Measurements from ENCODE around the gene ZNF649.

ZNF649 gene

DNA sequence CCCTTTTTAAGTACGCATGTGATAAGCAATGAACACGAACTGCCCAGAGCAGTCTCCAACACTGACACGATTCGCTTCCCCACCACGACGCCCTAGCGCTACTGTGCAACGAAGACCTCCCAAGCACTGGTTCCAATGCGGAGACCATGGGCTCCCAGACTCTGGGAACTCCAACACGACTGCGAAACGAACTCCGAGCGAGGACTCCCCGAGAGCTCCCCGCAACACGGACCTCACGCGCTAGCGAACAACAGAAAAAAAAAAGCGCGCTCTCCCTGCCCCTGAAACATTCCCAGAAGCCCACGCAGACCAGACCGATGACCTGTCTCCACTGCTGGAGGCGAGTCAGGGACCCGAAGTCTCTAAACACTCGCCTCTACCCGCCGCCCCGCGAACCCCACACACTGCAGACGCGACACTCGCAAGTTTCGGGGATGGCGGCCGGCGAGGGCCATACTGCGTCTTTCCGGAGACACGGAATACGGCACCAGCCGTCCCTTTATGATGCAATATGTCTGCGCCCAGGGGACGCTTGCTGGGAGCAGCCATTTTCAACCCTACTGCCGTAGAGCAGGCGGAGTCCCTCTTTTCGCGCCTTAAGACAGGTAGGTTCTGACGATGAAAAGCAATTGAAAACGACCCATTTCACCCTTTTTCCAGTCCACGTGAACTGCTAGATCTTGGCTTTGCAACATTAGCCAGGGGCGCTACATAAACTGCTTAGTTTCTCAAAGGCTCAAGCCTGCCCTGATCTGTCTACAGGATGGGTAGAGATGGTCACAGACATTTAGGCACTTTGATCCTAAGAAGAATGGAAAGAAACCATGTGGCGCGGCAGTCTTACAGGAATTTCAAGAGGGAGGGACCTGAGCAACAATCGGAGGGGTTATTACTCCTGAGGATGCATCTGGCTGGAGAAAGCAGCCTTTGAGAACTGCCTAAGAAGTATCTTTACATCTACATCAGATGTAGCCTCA lies 17.0 kb downstream of the ZNF649 start, which contains the start of gene ZNF577:
TSS of gene ZNF577 (minus strand) at position 430 of the 977 bp plus-strand sequence. CDS start 7,569 bp downstream, outside the sequence.
- peak; percentile 95 for DNase-seq (ENCODE audit: low read depth)
- peak within 1 kb of the TSS; percentile 85 for H3K4me3 ChIP-seq (ENCODE audit: low read depth, low read length)
- TF ChIP-seq, protein P1, sequence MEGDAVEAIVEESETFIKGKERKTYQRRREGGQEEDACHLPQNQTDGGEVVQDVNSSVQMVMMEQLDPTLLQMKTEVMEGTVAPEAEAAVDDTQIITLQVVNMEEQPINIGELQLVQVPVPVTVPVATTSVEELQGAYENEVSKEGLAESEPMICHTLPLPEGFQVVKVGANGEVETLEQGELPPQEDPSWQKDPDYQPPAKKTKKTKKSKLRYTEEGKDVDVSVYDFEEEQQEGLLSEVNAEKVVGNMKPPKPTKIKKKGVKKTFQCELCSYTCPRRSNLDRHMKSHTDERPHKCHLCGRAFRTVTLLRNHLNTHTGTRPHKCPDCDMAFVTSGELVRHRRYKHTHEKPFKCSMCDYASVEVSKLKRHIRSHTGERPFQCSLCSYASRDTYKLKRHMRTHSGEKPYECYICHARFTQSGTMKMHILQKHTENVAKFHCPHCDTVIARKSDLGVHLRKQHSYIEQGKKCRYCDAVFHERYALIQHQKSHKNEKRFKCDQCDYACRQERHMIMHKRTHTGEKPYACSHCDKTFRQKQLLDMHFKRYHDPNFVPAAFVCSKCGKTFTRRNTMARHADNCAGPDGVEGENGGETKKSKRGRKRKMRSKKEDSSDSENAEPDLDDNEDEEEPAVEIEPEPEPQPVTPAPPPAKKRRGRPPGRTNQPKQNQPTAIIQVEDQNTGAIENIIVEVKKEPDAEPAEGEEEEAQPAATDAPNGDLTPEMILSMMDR (conservative IDR thresholded peaks at IDR 0.05; ENCODE audit: low read depth, low read length), result no peak

DNA sequence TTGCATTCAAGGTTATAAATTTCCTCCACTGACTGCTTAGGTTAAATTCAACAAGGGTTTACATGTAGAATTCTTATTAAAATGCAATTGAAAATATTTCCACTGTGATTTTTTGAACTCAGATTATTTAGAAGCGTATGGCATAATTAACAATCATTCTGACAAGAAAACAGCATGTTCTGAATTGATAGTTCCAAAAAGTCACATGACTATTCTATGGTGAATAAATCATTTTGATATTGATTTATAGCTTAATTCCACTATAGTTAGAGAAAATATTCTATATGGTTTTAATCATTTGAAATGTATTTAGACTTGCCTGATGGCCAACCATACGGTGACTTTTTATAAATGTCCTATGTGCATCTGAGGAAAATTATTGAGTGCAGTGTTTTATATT lies 20.1 kb downstream of the ZNF649 start:
- TF ChIP-seq, protein P1 (conservative IDR thresholded peaks at IDR 0.05; ENCODE audit: low read depth, low read length), result no peak
- no peak overlapping the region for H3K4me3 ChIP-seq (ENCODE audit: low read depth, low read length)
- DNase-seq (ENCODE audit: low read depth), result no peak

- no peak overlapping the region for H3K4me3 ChIP-seq (ENCODE audit: low read depth, low read length)
- TF ChIP-seq, protein P1 (conservative IDR thresholded peaks at IDR 0.05; ENCODE audit: low read depth, low read length), result no peak
Measured at GRCh38 chr19:51882518-51882917, 22.3 kb downstream of the ZNF649 start.

DNA sequence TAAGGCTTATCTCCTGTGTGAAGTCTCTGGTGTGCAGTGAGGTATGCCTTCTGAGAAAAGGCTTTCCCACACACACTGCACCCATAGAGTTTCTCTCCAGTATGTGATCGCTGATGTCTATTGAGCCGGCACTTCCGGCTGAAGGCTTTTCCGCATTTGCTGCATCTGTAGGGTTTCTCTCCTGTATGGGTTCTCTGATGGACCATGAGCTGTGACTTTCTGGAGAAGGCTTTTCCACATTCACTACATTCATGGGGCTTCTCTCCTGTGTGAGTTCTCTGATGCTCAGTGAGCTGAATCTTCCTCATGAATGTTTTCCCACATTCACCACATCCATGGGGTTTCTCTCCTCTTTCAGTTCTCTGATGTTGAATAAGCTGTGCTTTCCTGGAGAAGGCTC lies 31.7 kb downstream of the ZNF649 start:
- TF ChIP-seq, protein P1 (conservative IDR thresholded peaks at IDR 0.05; ENCODE audit: low read depth, low read length), result no peak
- no peak for DNase-seq (ENCODE audit: low read depth)
- no peak overlapping the region for H3K4me3 ChIP-seq (ENCODE audit: low read depth, low read length)

More at GRCh38 chr19:51882518-51882917, 22.3 kb downstream of the ZNF649 start:
- no peak for DNase-seq (ENCODE audit: low read depth)

DNA sequence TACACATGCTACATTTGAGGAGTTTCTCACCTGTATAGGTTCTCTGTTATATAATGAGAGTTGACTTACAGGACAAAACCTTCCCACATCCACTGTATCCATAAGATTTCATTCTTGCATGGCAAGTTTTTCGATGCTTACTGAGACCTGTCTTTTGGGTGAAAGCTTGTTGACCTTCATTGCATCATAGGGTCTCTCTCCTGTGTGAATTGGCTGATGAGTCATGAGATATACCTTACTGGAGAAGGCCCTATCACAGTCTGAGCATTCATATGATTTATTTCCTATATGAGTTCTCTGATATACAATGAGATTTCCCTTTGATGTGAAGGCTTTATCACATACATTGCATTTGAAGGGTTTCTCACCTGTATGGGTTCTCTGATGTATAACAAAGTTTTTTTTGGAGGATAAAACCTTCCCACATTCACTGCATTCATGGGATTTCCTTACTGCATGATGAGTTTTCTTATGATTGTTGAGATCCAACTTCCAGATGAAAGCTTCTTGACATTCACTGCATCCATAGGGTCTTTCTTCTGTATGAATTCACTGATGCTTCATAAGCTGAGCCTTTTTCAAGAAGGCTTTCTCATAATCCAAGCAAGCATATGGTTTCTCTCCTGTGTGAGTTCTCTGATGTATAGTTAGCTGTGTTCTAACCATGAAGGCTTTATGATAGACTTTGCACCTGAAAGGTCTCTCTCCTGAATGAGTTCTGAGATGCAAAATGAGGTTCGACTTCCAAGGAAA lies 42.8 kb downstream of the ZNF649 start:
- TF ChIP-seq, protein P1 (conservative IDR thresholded peaks at IDR 0.05; ENCODE audit: low read depth, low read length), result no peak
- DNase-seq (ENCODE audit: low read depth), result no peak
- no peak overlapping the region for H3K4me3 ChIP-seq (ENCODE audit: low read depth, low read length)
